Measurements from ENCODE around the gene HCCS.

HCCS gene

GRCh38 chrX:11124112-11124511, 13.0 kb downstream of the HCCS start:
- DNase-seq, result no peak

- no peak for DNase-seq
These were observed 13.9 kb downstream of the HCCS start for GRCh38 chrX:11125060-11125459.

GRCh38 chrX:11129534-11130105, 18.5 kb downstream of the HCCS start:
- no peak for DNase-seq

GRCh38 chrX:11130136-11130535, 19.0 kb downstream of the HCCS start:
- no peak for DNase-seq

- no peak for DNase-seq
These were observed 20.0 kb downstream of the HCCS start for GRCh38 chrX:11131146-11131545.

GRCh38 chrX:11135564-11136185, 24.5 kb downstream of the HCCS start:
- no peak for DNase-seq

GRCh38 chrX:11137543-11138139, 26.5 kb downstream of the HCCS start:
- DNase-seq, result no peak

- no peak for DNase-seq
These were observed 27.6 kb downstream of the HCCS start for GRCh38 chrX:11138498-11139390.

- peak; percentile 31 to 37 for DNase-seq
These were observed 33.0 kb downstream of the HCCS start for GRCh38 chrX:11143931-11144678.

- DNase-seq, result no peak
These were observed 35.3 kb downstream of the HCCS start for GRCh38 chrX:11146411-11146810.

GRCh38 chrX:11148401-11148800, 37.3 kb downstream of the HCCS start:
- DNase-seq, result no peak

- no peak for DNase-seq
These were observed 40.8 kb downstream of the HCCS start for GRCh38 chrX:11151799-11152559.

- no peak for DNase-seq
These were observed 48.0 kb downstream of the HCCS start for GRCh38 chrX:11159149-11159548.

- DNase-seq, result no peak
These were observed 53.3 kb downstream of the HCCS start for GRCh38 chrX:11164433-11164832.

GRCh38 chrX:11171956-11172355, 60.8 kb downstream of the HCCS start:
- no peak for DNase-seq

- DNase-seq, result no peak
These were observed 61.3 kb downstream of the HCCS start for GRCh38 chrX:11172415-11172814.

Data from activated CD4-positive, alpha-beta T cell treated with anti-CD3 and anti-CD28 coated beads, Interleukin-2, amount 50 U/mL, for 48 hours (primary cell).